ENCODE measurements around the gene VWA3B. TPM values are rescaled to one million over a fixed set of nuclear protein-coding genes. Genes with fewer than 3 reads are reported as not detected.

VWA3B gene
- total and polyA plus RNA-seq, 2 donors (not counting 3 experiments of a cell fraction or from before 2014, with no cell fraction given) = not detected

DNA sequence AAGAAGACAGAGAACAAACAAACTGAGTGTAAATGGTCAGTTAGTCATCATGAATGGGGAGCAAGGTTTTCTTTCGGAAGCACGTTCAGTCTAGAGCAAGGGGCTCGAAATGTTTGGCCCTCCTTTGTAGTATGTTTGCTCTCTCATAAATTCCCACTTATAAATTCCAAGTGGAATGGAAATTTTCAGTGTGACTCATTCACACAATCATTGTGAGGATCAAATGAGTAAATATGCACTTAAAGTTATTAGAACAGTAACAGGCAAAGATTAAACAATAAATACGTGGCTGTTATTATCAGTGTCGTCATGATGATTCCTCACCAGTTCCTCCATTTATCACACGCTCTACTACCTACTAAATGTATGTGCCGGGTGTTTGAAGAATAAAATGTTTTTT is 269.8 kb downstream of the VWA3B start:
- Histone ChIP-seq H3K4me3 (replicated peaks in 1 of 3; ENCODE audit: insufficient read depth in 1 of 3, low read depth in 1 of 3, low read length in 3 of 3) (no peak overlapping the region), H3K9ac (replicated peaks; ENCODE audit: extremely low read depth, insufficient read depth, low read length) (no peak overlapping the region), H3K27me3 (ENCODE audit: control insufficient read depth in 2 of 2, insufficient read depth in 2 of 2, low read length in 2 of 2) (peaks cover 2 to 17% of the 10 kb centered on the region in 2 experiments), H3K4me1 (ENCODE audit: control insufficient read depth, extremely low read depth, insufficient read depth, low read length) (no peaks in the 10 kb centered on the region), H3K9me1 (replicated peaks; ENCODE audit: control insufficient read depth, extremely low read depth, insufficient read depth, low read length) (no peaks in the 10 kb centered on the region), H3K27ac (ENCODE audit: insufficient read depth, low read depth, low read length) (no peak overlapping the region), H3K79me2 (ENCODE audit: control insufficient read depth, insufficient read depth, low read length) (no peaks in the 10 kb centered on the region), H2AFZ (ENCODE audit: low read depth, low read length) (no peak overlapping the region), H3K36me3 (ENCODE audit: control insufficient read depth in 2 of 2, extremely low read depth in 1 of 2, insufficient read depth in 2 of 2, low read length in 2 of 2) (no peaks in the 10 kb centered on the region), H3K9me3 (replicated peaks; ENCODE audit: control insufficient read depth, insufficient read depth, low read length) (no peaks in the 10 kb centered on the region), H3K4me2 (ENCODE audit: insufficient read depth, low read length) (no peak overlapping the region), H4K20me1 (replicated peaks; ENCODE audit: control insufficient read depth, extremely low read depth, insufficient read depth, low read length) (no peaks in the 10 kb centered on the region)
- TF ChIP-seq MYC (IDR thresholded peaks at IDR 0.05; ENCODE audit: low read depth, low read length) = no peak
- no peak for TF ChIP-seq CTCF (IDR thresholded peaks at IDR 0.05; ENCODE audit: extremely low read depth in 1 of 2, insufficient read depth in 1 of 2, low read depth in 1 of 2, low read length in 2 of 2)
- no peak for TF ChIP-seq GATA2 (IDR thresholded peaks at IDR 0.05; ENCODE audit: insufficient read depth, insufficient read length, low read depth, low read length)
- TF ChIP-seq, protein P1, sequence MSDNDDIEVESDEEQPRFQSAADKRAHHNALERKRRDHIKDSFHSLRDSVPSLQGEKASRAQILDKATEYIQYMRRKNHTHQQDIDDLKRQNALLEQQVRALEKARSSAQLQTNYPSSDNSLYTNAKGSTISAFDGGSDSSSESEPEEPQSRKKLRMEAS (IDR thresholded peaks at IDR 0.05; ENCODE audit: insufficient read depth, insufficient read length) = no peak
- TF ChIP-seq EZH2 (IDR thresholded peaks at IDR 0.05; ENCODE audit: borderline replicate concordance, low read depth, low read length, severe bottlenecking) = no peak
- TF ChIP-seq POLR2A (IDR thresholded peaks at IDR 0.05; ENCODE audit: low read depth, low read length) = no peak
- TF ChIP-seq FOS (IDR thresholded peaks at IDR 0.05; ENCODE audit: borderline replicate concordance, insufficient read depth, low read length) = no peak
- TF ChIP-seq JUN (IDR thresholded peaks at IDR 0.05; ENCODE audit: borderline replicate concordance, insufficient read depth, insufficient read length, low read depth) = no peak
- TF ChIP-seq POLR2AphosphoS5 (IDR thresholded peaks at IDR 0.05; ENCODE audit: insufficient read depth, low read depth, low read length) = no peak
- no TSS peak for BruUV-seq (replicated peaks)
- intact Hi-C loops (cut with micrococcal nuclease) (no loop called here), dilution Hi-C loops (cut with MboI; ENCODE audit: extremely low pct_ligation_motif_present, low sequenced_read_pairs) (no loop called here)
- DNase-seq (ENCODE audit: low read depth, low spot score) = no peak
- FAIRE-seq = no peak
- ChIA-PET CTCF (no interaction called here), POLR2A (no interaction called here)

Measured in endothelial cell of umbilical vein (primary cell).